Type B pancreatic cell (in vitro differentiated cells): Measurements from ENCODE around the gene SLC25A29. TPM values are rescaled to one million over a fixed set of nuclear protein-coding genes. Genes with fewer than 3 reads are reported as not detected.
"Not testable (repeated sequence)": the region's sequence is repeated elsewhere in the genome, so short reads cannot be mapped to it uniquely, and the experiment has no call there.

ENCODE experiments used
- DNase-seq: peaks from one replicate; pipeline ENCODE4 v3.0.0; 2021; ENCODE audit warnings: mixed read lengths; ENCODE audit not compliant: unreplicated experiment; ENCODE audit errors: extremely low spot score
- H3K27ac Mint-ChIP-seq: 2 replicates; pipeline ENCODE4 v1.8.0; 2021; ENCODE audit warnings: mild to moderate bottlenecking, mixed read lengths
- H3K27me3 Mint-ChIP-seq: 2 replicates; pipeline ENCODE4 v1.8.0; 2021; ENCODE audit warnings: mixed read lengths
- H3K36me3 Mint-ChIP-seq: 2 replicates; pipeline ENCODE4 v1.8.0; 2021; ENCODE audit warnings: mixed read lengths
- H3K4me1 Mint-ChIP-seq: one replicate; pipeline ENCODE4 v1.8.0; 2021; ENCODE audit warnings: mixed read lengths; ENCODE audit not compliant: unreplicated experiment
- H3K4me3 Mint-ChIP-seq: 2 replicates; pipeline ENCODE4 v1.8.0; 2021; ENCODE audit warnings: mild to moderate bottlenecking, mixed read lengths
- H3K9me3 Mint-ChIP-seq: 2 replicates; pipeline ENCODE4 v1.8.0; 2021; ENCODE audit warnings: mixed read lengths
- CTCF ChIP-seq: fragments of 200-600 bp; sonication (generic); conservative IDR thresholded peaks from 2 replicates; pipeline ENCODE4 v1.5.0; 2021; ENCODE audit warnings: antibody characterized with exemption, mild to moderate bottlenecking
- total RNA-seq: library from RNA; stranded (reverse); gene quantifications from 2 replicates; pipeline ENCODE4 v1.2.1, GENCODE V29; 2021; ENCODE audit warnings: low replicate concordance

The SLC25A29 gene
- total RNA-seq, 1 donor from 2014 or later, result 101 TPM

GRCh38 chr14:100346306-100347091 lies 40.3 kb upstream of the SLC25A29 start:
- Mint-ChIP-seq H3K9me3 (no peaks in the 10 kb centered on the region), H3K4me3 (no peak overlapping the region), H3K27me3 (no peaks in the 10 kb centered on the region), H3K4me1 (peaks cover 5% of the 10 kb centered on the region), H3K27ac (no peak overlapping the region), H3K36me3 (peaks cover 32% of the 10 kb centered on the region)
- no peak for TF ChIP-seq CTCF
- no peak for DNase-seq

- no peaks in the 10 kb centered on the region for H3K27me3 Mint-ChIP-seq
- H3K9me3 Mint-ChIP-seq, result no peaks in the 10 kb centered on the region
- no peak overlapping the region for H3K27ac Mint-ChIP-seq
- H3K4me3 Mint-ChIP-seq, result no peak overlapping the region
- DNase-seq, result no peak
- H3K36me3 Mint-ChIP-seq, result peaks cover 27% of the 10 kb centered on the region
- peaks cover 10% of the 10 kb centered on the region for H3K4me1 Mint-ChIP-seq
- no peak for TF ChIP-seq CTCF
Observed at GRCh38 chr14:100345711-100346110, 39.5 kb upstream of the SLC25A29 start.

- H3K27ac Mint-ChIP-seq, H3K27me3 Mint-ChIP-seq, H3K9me3 Mint-ChIP-seq, H3K4me1 Mint-ChIP-seq, DNase-seq, H3K4me3 Mint-ChIP-seq: not testable (repeated sequence)
- H3K36me3 Mint-ChIP-seq, result peaks cover 31% of the 10 kb centered on the region
Observed at GRCh38 chr14:100344657-100345056, 38.4 kb upstream of the SLC25A29 start.

- peaks cover 28% of the 10 kb centered on the region for H3K36me3 Mint-ChIP-seq
- not testable (repeated sequence) for H3K27me3 Mint-ChIP-seq, DNase-seq, H3K4me1 Mint-ChIP-seq, H3K4me3 Mint-ChIP-seq, H3K27ac Mint-ChIP-seq, H3K9me3 Mint-ChIP-seq
Observed at GRCh38 chr14:100342826-100343225, 36.6 kb upstream of the SLC25A29 start.

GRCh38 chr14:100342195-100342594 lies 36.0 kb upstream of the SLC25A29 start:
- Mint-ChIP-seq H3K4me1 (peaks cover 10% of the 10 kb centered on the region), H3K27ac (no peak overlapping the region), H3K9me3 (no peaks in the 10 kb centered on the region), H3K4me3 (no peak overlapping the region), H3K27me3 (no peaks in the 10 kb centered on the region), H3K36me3 (peaks cover 28% of the 10 kb centered on the region)
- no peak for DNase-seq
- TF ChIP-seq CTCF, result no peak

- peaks cover 10% of the 10 kb centered on the region for H3K4me1 Mint-ChIP-seq
- H3K4me3 Mint-ChIP-seq, result no peak overlapping the region
- H3K9me3 Mint-ChIP-seq, result no peaks in the 10 kb centered on the region
- peaks cover 24% of the 10 kb centered on the region for H3K36me3 Mint-ChIP-seq
- DNase-seq, result no peak
- no peaks in the 10 kb centered on the region for H3K27me3 Mint-ChIP-seq
- peak overlapping the region; percentile 18 for H3K27ac Mint-ChIP-seq
- TF ChIP-seq CTCF, result no peak
Observed at GRCh38 chr14:100341301-100342031, 35.2 kb upstream of the SLC25A29 start.
